Keratinocyte (primary cell): Measurements from ENCODE around the gene SLC27A5. TPM values are rescaled to one million over a fixed set of nuclear protein-coding genes. Genes with fewer than 3 reads are reported as not detected.

Experiments used
- DNase-seq: peaks from one replicate; pipeline ENCODE4 v3.0.0-alpha.2; 2011; ENCODE audit warnings: low read depth, missing footprints, low spot score
- FAIRE-seq: peaks from 2 replicates; lab custom pipeline; 2011; peaks lifted over from hg19 to GRCh38; lab: Jason Lieb, UNC
- H2AFZ ChIP-seq: 2 replicates; pipeline ENCODE4 v1.6.0; 2012; ENCODE audit warnings: low read length, control low read depth, inconsistent platforms; ENCODE audit not compliant: control insufficient read depth
- H3K27ac ChIP-seq: 2 replicates; pipeline ENCODE4 v1.5.1; 2011; ENCODE audit warnings: low read length; ENCODE audit not compliant: control insufficient read depth, insufficient read depth
- H3K27me3 ChIP-seq: 3 replicates; pipeline ENCODE4 v1.6.0; 2011; ENCODE audit warnings: low read length; ENCODE audit not compliant: control insufficient read depth, insufficient read depth; ENCODE audit errors: extremely low read depth
- H3K36me3 ChIP-seq, 2 experiments: 2 replicates in 1 of 2; 3 replicates in 1 of 2; pipeline ENCODE4 v1.5.1; 2011; ENCODE audit warnings: low read length in 2 of 2, mild to moderate bottlenecking in 1 of 2; ENCODE audit not compliant: control insufficient read depth in 2 of 2, insufficient read depth in 2 of 2; ENCODE audit errors: extremely low read depth in 1 of 2
- H3K4me1 ChIP-seq: 3 replicates; pipeline ENCODE4 v1.5.1; 2011; ENCODE audit warnings: low read length; ENCODE audit not compliant: control insufficient read depth, insufficient read depth; ENCODE audit errors: extremely low read depth
- H3K4me2 ChIP-seq: 3 replicates; pipeline ENCODE4 v1.6.0; 2011; ENCODE audit warnings: low read depth, low read length; ENCODE audit not compliant: control insufficient read depth, insufficient read depth; ENCODE audit errors: extremely low read depth
- H3K4me3 ChIP-seq, 3 experiments: fragments of 200-600 bp in 1 of 3; sonication (generic) in 1 of 3; 2 replicates in 2 of 3; 3 replicates in 1 of 3; pipeline ENCODE4 v1.5.1; 2011 to 2016; ENCODE audit warnings: low read length in 3 of 3, mild to moderate bottlenecking in 3 of 3, control low read depth in 2 of 3, inconsistent platforms in 1 of 3, low read depth in 1 of 3, mixed read lengths in 1 of 3, mixed run types in 1 of 3, moderate library complexity in 1 of 3; ENCODE audit not compliant: control insufficient read depth in 2 of 3, insufficient read depth in 2 of 3; ENCODE audit errors: extremely low read depth in 1 of 3
- H3K79me2 ChIP-seq: 2 replicates; pipeline ENCODE4 v1.6.0; 2012; ENCODE audit warnings: low read length; ENCODE audit not compliant: control insufficient read depth, insufficient read depth
- H3K9ac ChIP-seq: 3 replicates; pipeline ENCODE4 v1.6.0; 2011; ENCODE audit warnings: low read length; ENCODE audit not compliant: control insufficient read depth, insufficient read depth; ENCODE audit errors: extremely low read depth
- H3K9me1 ChIP-seq: 3 replicates; pipeline ENCODE4 v1.6.0; 2011; ENCODE audit warnings: low read length; ENCODE audit not compliant: control insufficient read depth, insufficient read depth; ENCODE audit errors: extremely low read depth
- H3K9me3 ChIP-seq: 2 replicates; pipeline ENCODE4 v1.5.1; 2012; ENCODE audit warnings: low read depth, low read length; ENCODE audit not compliant: control insufficient read depth
- H4K20me1 ChIP-seq: 3 replicates; pipeline ENCODE4 v1.6.0; 2011; ENCODE audit warnings: low read length; ENCODE audit not compliant: control insufficient read depth, insufficient read depth; ENCODE audit errors: extremely low read depth
- EZH2 ChIP-seq: IDR thresholded peaks from one replicate; pipeline ENCODE4 v1.6.1; 2012; ENCODE audit warnings: inconsistent platforms, mild to moderate bottlenecking, low read length, moderate library complexity
- dilution Hi-C: fragments of 300-500 bp; cut with MboI; formaldehyde crosslinking; loops from one replicate; pipeline ENCODE4 v1.7.0; 2020; ENCODE audit warnings: low sequenced_read_pairs; ENCODE audit not compliant: extremely low pct_ligation_motif_present
- polyA plus RNA-seq, 5 experiments: library from polyadenylated mRNA; depleted of rRNA in 3 of 5; stranded (reverse) in 3 of 5; stranded (forward) in 1 of 5; unstranded in 1 of 5; fragments of >200 nt; gene quantifications; 1 replicate in 1 of 5; 2 replicates in 3 of 5; 3 replicates in 1 of 5; pipeline versions ENCODE4 v1.2.1 to v1.2.3, GENCODE V29; 2011 to 2012; ENCODE audit warnings: missing spikeins in 2 of 5, low read depth in 1 of 5, low replicate concordance in 1 of 5
- TF ChIP-seq, protein P1 (sequence below), 3 experiments: IDR thresholded peaks in 1 of 3; conservative IDR thresholded peaks in 1 of 3; optimal IDR thresholded peaks in 1 of 3; 2 replicates in 2 of 3; 3 replicates in 1 of 3; pipeline versions ENCODE3 to v1.5.1; 2011; ENCODE audit warnings: low read length in 3 of 3, mild to moderate bottlenecking in 3 of 3, moderate library complexity in 2 of 3, control low read depth in 1 of 3, inconsistent platforms in 1 of 3; ENCODE audit not compliant: insufficient read depth in 2 of 3; ENCODE audit errors: extremely low read depth in 1 of 3

Gene SLC27A5
- polyA plus RNA-seq, 1 donor (not counting 4 experiments of a cell fraction or from before 2014, with no cell fraction given) = 13.4 TPM

DNA sequence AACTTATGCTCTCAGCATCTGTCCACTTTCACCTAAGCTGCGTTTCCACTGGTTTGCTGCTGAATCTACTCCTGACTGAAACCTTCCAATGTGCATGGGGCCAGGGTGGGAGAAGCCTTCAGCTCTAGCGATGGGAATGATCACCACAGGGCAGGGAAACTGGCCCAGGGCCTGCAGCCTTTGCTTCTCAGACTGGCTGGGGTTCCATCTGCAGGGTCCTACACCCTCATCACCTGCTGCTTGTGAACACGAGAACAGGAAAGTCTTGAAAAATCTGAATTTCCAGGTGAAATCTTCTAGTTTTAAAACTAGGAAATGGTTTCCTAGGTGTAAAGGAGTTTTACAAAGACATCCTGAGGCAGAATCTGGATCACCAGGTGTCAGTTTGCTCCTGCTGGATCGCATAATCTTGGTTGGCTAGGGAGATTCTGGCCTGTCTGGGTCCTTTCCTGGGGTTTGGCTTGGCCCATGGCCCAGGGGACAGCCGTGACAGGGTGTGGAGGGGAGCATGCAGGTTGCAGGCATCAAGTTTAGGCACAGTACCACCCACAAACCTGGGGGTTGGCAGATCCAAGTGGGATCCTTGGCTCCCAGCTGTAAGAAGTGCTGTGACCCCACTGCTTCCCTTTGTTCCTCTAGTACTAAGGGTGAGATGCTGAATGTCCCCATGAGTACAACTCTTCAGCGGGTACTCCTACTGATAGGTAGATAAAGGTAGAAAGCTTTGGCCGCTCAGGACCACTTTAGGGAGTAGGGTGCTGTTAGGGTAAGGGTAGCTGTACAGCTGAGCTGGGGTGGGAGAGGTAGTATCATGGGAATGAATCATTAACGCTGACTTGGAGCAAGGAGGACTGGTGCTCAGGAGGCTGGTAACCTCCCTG is 48.5 kb upstream of the SLC27A5 start:
- Histone ChIP-seq H3K4me3 (peak overlapping the region; percentile 75 to 95 (median 92)), H3K9me3 (no peaks in the 10 kb centered on the region), H3K4me2 (peak overlapping the region; percentile 98), H3K4me1 (peaks cover 38% of the 10 kb centered on the region), H3K36me3 (peaks cover 12 to 17% of the 10 kb centered on the region in 2 experiments), H3K27ac (peak overlapping the region; percentile 96), H2AFZ (no peak overlapping the region), H3K27me3 (peaks cover 4% of the 10 kb centered on the region), H3K79me2 (peaks cover 27% of the 10 kb centered on the region), H4K20me1 (no peaks in the 10 kb centered on the region), H3K9me1 (no peaks in the 10 kb centered on the region), H3K9ac (peak overlapping the region; percentile 98)
- dilution Hi-C loops = no loop called here
- no peak for TF ChIP-seq EZH2
- TF ChIP-seq, protein P1, sequence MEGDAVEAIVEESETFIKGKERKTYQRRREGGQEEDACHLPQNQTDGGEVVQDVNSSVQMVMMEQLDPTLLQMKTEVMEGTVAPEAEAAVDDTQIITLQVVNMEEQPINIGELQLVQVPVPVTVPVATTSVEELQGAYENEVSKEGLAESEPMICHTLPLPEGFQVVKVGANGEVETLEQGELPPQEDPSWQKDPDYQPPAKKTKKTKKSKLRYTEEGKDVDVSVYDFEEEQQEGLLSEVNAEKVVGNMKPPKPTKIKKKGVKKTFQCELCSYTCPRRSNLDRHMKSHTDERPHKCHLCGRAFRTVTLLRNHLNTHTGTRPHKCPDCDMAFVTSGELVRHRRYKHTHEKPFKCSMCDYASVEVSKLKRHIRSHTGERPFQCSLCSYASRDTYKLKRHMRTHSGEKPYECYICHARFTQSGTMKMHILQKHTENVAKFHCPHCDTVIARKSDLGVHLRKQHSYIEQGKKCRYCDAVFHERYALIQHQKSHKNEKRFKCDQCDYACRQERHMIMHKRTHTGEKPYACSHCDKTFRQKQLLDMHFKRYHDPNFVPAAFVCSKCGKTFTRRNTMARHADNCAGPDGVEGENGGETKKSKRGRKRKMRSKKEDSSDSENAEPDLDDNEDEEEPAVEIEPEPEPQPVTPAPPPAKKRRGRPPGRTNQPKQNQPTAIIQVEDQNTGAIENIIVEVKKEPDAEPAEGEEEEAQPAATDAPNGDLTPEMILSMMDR (optimal IDR thresholded peaks at IDR 0.05 in 1 of 3, IDR thresholded peaks at IDR 0.05 in 1 of 3, conservative IDR thresholded peaks at IDR 0.05 in 1 of 3; ENCODE audit: extremely low read depth in 1 of 3, insufficient read depth in 2 of 3, low read length in 3 of 3) = no peak
- DNase-seq (no peak), FAIRE-seq (no peak)

DNA sequence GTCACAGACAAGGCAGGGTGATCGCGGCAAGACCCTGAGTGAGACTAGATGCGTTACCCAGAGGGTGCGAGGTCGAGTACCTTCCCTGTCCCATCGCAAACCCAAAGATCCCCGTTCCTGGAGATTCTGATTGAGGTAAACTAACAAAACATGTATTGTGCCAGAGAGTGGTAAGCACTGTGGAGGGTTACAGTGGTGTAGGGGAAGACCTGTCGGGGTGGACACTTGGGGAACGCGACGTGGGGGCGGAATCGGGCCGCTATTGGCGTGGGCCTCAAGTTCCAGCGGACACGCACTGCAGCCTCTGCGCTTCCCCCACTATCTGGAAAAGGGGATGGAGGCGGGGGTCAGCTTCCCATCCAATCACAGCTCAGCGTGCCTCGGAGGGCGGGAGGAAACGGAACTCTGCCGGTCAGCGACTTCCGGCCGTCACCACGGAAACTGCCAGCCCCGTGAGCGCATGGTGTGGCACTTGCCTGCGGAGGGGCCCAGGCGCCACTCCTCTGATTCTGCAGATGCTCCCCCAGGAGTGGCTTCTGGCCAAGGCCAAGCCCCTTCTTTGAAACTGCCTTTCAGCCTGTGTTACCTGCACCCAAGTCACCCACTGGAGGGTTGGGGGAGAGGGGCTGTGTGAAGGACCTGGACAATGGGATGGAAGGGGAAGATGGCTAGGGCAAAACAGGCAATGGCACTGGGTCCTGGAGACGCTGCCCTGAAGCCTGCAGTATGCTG is 47.6 kb upstream of the SLC27A5 start:
- no peak for TF ChIP-seq EZH2
- TF ChIP-seq, protein P1 (optimal IDR thresholded peaks at IDR 0.05 in 1 of 3, IDR thresholded peaks at IDR 0.05 in 1 of 3, conservative IDR thresholded peaks at IDR 0.05 in 1 of 3; ENCODE audit: extremely low read depth in 1 of 3, insufficient read depth in 2 of 3, low read length in 3 of 3) = no peak
- H3K27ac ChIP-seq = peak overlapping the region; percentile 96
- peaks cover 4% of the 10 kb centered on the region for H3K27me3 ChIP-seq
- peak overlapping the region; percentile 98 for H3K9ac ChIP-seq
- DNase-seq (no peak), FAIRE-seq (peak; percentile 77)
- dilution Hi-C loops = no loop called here
- H3K9me3 ChIP-seq = no peaks in the 10 kb centered on the region
- H3K4me3 ChIP-seq = peak overlapping the region; percentile 75 to 95 (median 92)
- H3K4me2 ChIP-seq = peak overlapping the region; percentile 98
- H3K36me3 ChIP-seq = peaks cover 13 to 17% of the 10 kb centered on the region in 2 experiments
- no peaks in the 10 kb centered on the region for H3K9me1 ChIP-seq
- no peaks in the 10 kb centered on the region for H4K20me1 ChIP-seq
- peaks cover 40% of the 10 kb centered on the region for H3K4me1 ChIP-seq
- peaks cover 32% of the 10 kb centered on the region for H3K79me2 ChIP-seq
- peak overlapping the region; percentile 90 for H2AFZ ChIP-seq
